HEK293 (cell line): Measurements from ENCODE around the gene PRUNE1.

ENCODE experiments used
- CTCF ChIA-PET: fragments of 350-600 bp; formaldehyde crosslinking; extraction: SDS; loops from one replicate; lab custom pipeline; 2021; ENCODE audit warnings: antibody characterized with exemption; lab: Yijun Ruan, JAX
- POLR2A ChIA-PET: fragments of 300-600 bp; formaldehyde crosslinking; extraction: SDS; loops from one replicate; lab custom pipeline; 2020; ENCODE audit warnings: antibody characterized with exemption, inconsistent platforms; lab: Yijun Ruan, JAX
- H3K27ac ChIP-seq: fragments of 200-500 bp; sonication (Bioruptor generic); 2 replicates; pipeline ENCODE4 v1.5.1; 2014; ENCODE audit warnings: low read depth, low read length, control low read depth, inconsistent platforms; ENCODE audit errors: extremely low read depth
- H3K36me3 ChIP-seq, 2 experiments: fragments of 200-500 bp in 1 of 2; sonication (Bioruptor generic) in 1 of 2; 1 replicate in 1 of 2; 2 replicates in 1 of 2; pipeline ENCODE4 v1.5.1; 2014 to 2017; ENCODE audit warnings: inconsistent platforms in 2 of 2, low read length in 2 of 2; ENCODE audit not compliant: control insufficient read depth in 2 of 2, insufficient read depth in 1 of 2
- H3K4me1 ChIP-seq: fragments of 200-500 bp; sonication (Bioruptor generic); 2 replicates; pipeline ENCODE4 v1.5.1; 2014; ENCODE audit warnings: mild to moderate bottlenecking, low read length, inconsistent platforms; ENCODE audit not compliant: control insufficient read depth, insufficient read depth
- H3K4me3 ChIP-seq: 2 replicates; pipeline ENCODE4 v1.5.1; 2011; ENCODE audit warnings: low read depth, mild to moderate bottlenecking, control low read depth, low read length, moderate library complexity
- H3K9me3 ChIP-seq: fragments of 200-500 bp; sonication (Bioruptor generic); 2 replicates; pipeline ENCODE4 v1.5.1; 2014; ENCODE audit warnings: low read depth, low read length, inconsistent platforms; ENCODE audit not compliant: control insufficient read depth, insufficient read depth
- FEZF1 ChIP-seq: fragments of 450-650 bp; formaldehyde crosslinking; IDR thresholded peaks from 2 replicates; pipeline ENCODE4 v1.5.1; 2016; ENCODE audit warnings: missing biosample characterization, missing genetic modification characterization
- GLIS1 ChIP-seq: fragments of 450-650 bp; formaldehyde crosslinking; IDR thresholded peaks from 2 replicates; pipeline ENCODE4 v1.5.1; 2016; ENCODE audit warnings: missing biosample characterization, missing genetic modification characterization
- MZF1 ChIP-seq: fragments of 450-650 bp; formaldehyde crosslinking; IDR thresholded peaks from 2 replicates; pipeline ENCODE4 v1.5.1; 2017; ENCODE audit warnings: missing biosample characterization, missing genetic modification characterization, borderline replicate concordance
- OSR2 ChIP-seq: fragments of 450-650 bp; formaldehyde crosslinking; IDR thresholded peaks from 2 replicates; pipeline ENCODE4 v1.5.1; 2016; ENCODE audit warnings: missing biosample characterization, missing genetic modification characterization
- OVOL3 ChIP-seq: fragments of 450-650 bp; formaldehyde crosslinking; IDR thresholded peaks from 2 replicates; pipeline ENCODE4 v1.5.1; 2016; ENCODE audit warnings: missing biosample characterization, missing genetic modification characterization
- PRDM1 ChIP-seq: fragments of 450-650 bp; formaldehyde crosslinking; IDR thresholded peaks from 2 replicates; pipeline ENCODE4; 2016; ENCODE audit warnings: missing biosample characterization, missing genetic modification characterization
- PRDM6 ChIP-seq: fragments of 450-650 bp; formaldehyde crosslinking; IDR thresholded peaks from 2 replicates; pipeline ENCODE4 v1.5.1; 2017; ENCODE audit warnings: missing biosample characterization, missing genetic modification characterization
- SALL2 ChIP-seq: fragments of 450-650 bp; formaldehyde crosslinking; IDR thresholded peaks from 2 replicates; pipeline ENCODE4 v1.5.0; 2017; ENCODE audit warnings: missing biosample characterization, mild to moderate bottlenecking, missing genetic modification characterization, borderline replicate concordance
- YY1 ChIP-seq: fragments of 450-650 bp; formaldehyde crosslinking; IDR thresholded peaks from 2 replicates; pipeline ENCODE4 v1.5.1; 2018; ENCODE audit warnings: missing biosample characterization, missing genetic modification characterization
- ZBTB11 ChIP-seq: fragments of 450-650 bp; formaldehyde crosslinking; conservative IDR thresholded peaks from 2 replicates; pipeline ENCODE4 v1.5.1; 2016; ENCODE audit warnings: low read depth, missing biosample characterization, missing genetic modification characterization
- ZBTB8A ChIP-seq: fragments of 450-650 bp; formaldehyde crosslinking; IDR thresholded peaks from 2 replicates; pipeline ENCODE4 v1.5.1; 2016; ENCODE audit warnings: missing biosample characterization, missing genetic modification characterization
- ZFP69B ChIP-seq: fragments of 450-650 bp; formaldehyde crosslinking; IDR thresholded peaks from 2 replicates; pipeline ENCODE4 v1.5.1; 2016; ENCODE audit warnings: missing biosample characterization, missing genetic modification characterization
- ZNF157 ChIP-seq: fragments of 450-650 bp; formaldehyde crosslinking; IDR thresholded peaks from 2 replicates; pipeline ENCODE4 v1.5.1; 2016; ENCODE audit warnings: missing biosample characterization, missing genetic modification characterization
- ZNF184 ChIP-seq: fragments of 450-650 bp; IDR thresholded peaks from 2 replicates; pipeline ENCODE4 v1.5.1; 2018; ENCODE audit warnings: missing biosample characterization, mild to moderate bottlenecking, missing genetic modification characterization
- ZNF2 ChIP-seq: fragments of 450-650 bp; formaldehyde crosslinking; IDR thresholded peaks from 2 replicates; pipeline ENCODE4 v1.5.1; 2016; ENCODE audit warnings: missing biosample characterization, missing genetic modification characterization
- ZNF214 ChIP-seq: fragments of 450-650 bp; formaldehyde crosslinking; IDR thresholded peaks from 2 replicates; pipeline ENCODE4 v1.5.1; 2017; ENCODE audit warnings: missing biosample characterization, mild to moderate bottlenecking, missing genetic modification characterization, borderline replicate concordance
- ZNF223 ChIP-seq: fragments of 450-650 bp; formaldehyde crosslinking; IDR thresholded peaks from 2 replicates; pipeline ENCODE4 v1.5.1; 2016; ENCODE audit warnings: missing biosample characterization, missing genetic modification characterization
- ZNF248 ChIP-seq: fragments of 450-650 bp; formaldehyde crosslinking; IDR thresholded peaks from 2 replicates; pipeline ENCODE4 v1.5.1; 2017; ENCODE audit warnings: missing biosample characterization, missing genetic modification characterization
- ZNF266 ChIP-seq: fragments of 450-650 bp; formaldehyde crosslinking; IDR thresholded peaks from 2 replicates; pipeline ENCODE4 v1.5.1; 2016; ENCODE audit warnings: missing biosample characterization, missing genetic modification characterization, low read depth
- ZNF513 ChIP-seq: fragments of 450-650 bp; IDR thresholded peaks from 2 replicates; pipeline ENCODE4 v1.5.1; 2018; ENCODE audit warnings: missing biosample characterization, missing genetic modification characterization
- ZNF704 ChIP-seq: fragments of 450-650 bp; formaldehyde crosslinking; IDR thresholded peaks from 2 replicates; pipeline ENCODE4 v1.5.1; 2016; ENCODE audit warnings: missing biosample characterization, missing genetic modification characterization
- ZNF76 ChIP-seq: fragments of 450-650 bp; formaldehyde crosslinking; IDR thresholded peaks from 2 replicates; pipeline ENCODE4; 2016; ENCODE audit warnings: low read depth, missing biosample characterization, missing genetic modification characterization, borderline replicate concordance
- ZNF830 ChIP-seq: fragments of 450-650 bp; IDR thresholded peaks from 2 replicates; pipeline ENCODE4 v1.5.0; 2018; ENCODE audit warnings: missing biosample characterization, missing genetic modification characterization, low read depth, mild to moderate bottlenecking, moderate library complexity
- ZNF843 ChIP-seq: fragments of 450-650 bp; formaldehyde crosslinking; IDR thresholded peaks from 2 replicates; pipeline ENCODE4 v1.5.1; 2016; ENCODE audit warnings: missing biosample characterization, missing genetic modification characterization

PRUNE1 gene

GRCh38 chr1:151013518-151013917 lies 5.3 kb downstream of the PRUNE1 start (continued):
- TF ChIP-seq PRDM6 (tag by site-specific recombination) (peak; percentile 71), PRDM1 (tag by site-specific recombination) (peak; percentile 45; the same call in 1 of the 2 replicates), ZBTB11 (tag by site-specific recombination) (no peak), ZNF214 (no peak), MZF1 (peak; percentile 55; the same call in 1 of the 2 replicates), OSR2 (tag by site-specific recombination) (peak; percentile 93)
- TF ChIP-seq, all 188 proteins: peak for 9

GRCh38 chr1:151024540-151025146 lies 16.4 kb downstream of the PRUNE1 start:
- POLR2A ChIA-PET, result interaction anchor here (1.0 kb wide), 1 partner anchor 46 kb away, joined by 3 read pairs; no protein-coding TSS in a partner anchor
- no peak overlapping the region for H3K27ac ChIP-seq
- H3K4me3 ChIP-seq, result no peak overlapping the region
- H3K4me1 ChIP-seq, result no peaks in the 10 kb centered on the region
- H3K36me3 ChIP-seq, result peaks cover 49 to 53% of the 10 kb centered on the region in 2 experiments
- no peaks in the 10 kb centered on the region for H3K9me3 ChIP-seq
- CTCF ChIA-PET, result interaction anchor here (0.6 to 1.8 kb wide), 24 partner anchors 10 to 1142 kb away, joined by 3 to 17 read pairs (median 6); partner anchors contain the start of genes C1orf56, CDC42SE1, LYSMD1 and MINDY1
- TF ChIP-seq ZNF843 (no peak), YY1 (tag by site-specific recombination) (no peak), ZFP69B (tag by site-specific recombination) (0 out of 2 replicates have a peak, but pooled peaks have one; percentile 16), ZNF2 (tag by site-specific recombination) (no peak), ZNF513 (tag by site-specific recombination) (no peak), ZNF223 (tag by site-specific recombination) (peak; percentile 72; the same call in 1 of the 2 replicates), ZNF76 (no peak), ZBTB8A (tag by site-specific recombination) (no peak), FEZF1 (no peak), ZNF184 (tag by site-specific recombination) (no peak), GLIS1 (tag by site-specific recombination) (0 out of 2 replicates have a peak, but pooled peaks have one; percentile 13), ZNF830 (tag by site-specific recombination) (no peak), SALL2 (tag by site-specific recombination) (no peak), ZNF704 (tag by site-specific recombination) (no peak), ZNF157 (no peak), OVOL3 (tag by site-specific recombination) (no peak), ZNF248 (tag by site-specific recombination) (no peak), ZNF266 (no peak)
